Neural progenitor cell (in vitro differentiated cells): ENCODE measurements around the gene ABCC6.

Source experiments
- EZH2 ChIP-seq: fragments of 200-600 bp; sonication (generic); IDR thresholded peaks from 2 replicates; pipeline ENCODE4 v1.6.1; 2017; ENCODE audit warnings: antibody characterized with exemption, mild to moderate bottlenecking, moderate library complexity
- EZH2phosphoT487 ChIP-seq: fragments of 200-600 bp; sonication (generic); IDR thresholded peaks from 2 replicates; pipeline ENCODE4 v1.6.1; 2017; ENCODE audit warnings: antibody characterized with exemption

GRCh38 chr16:16159662-16160061 lies 63.6 kb downstream of the ABCC6 start:
- TF ChIP-seq EZH2: no peak
- TF ChIP-seq EZH2phosphoT487: no peak
